Thyroid gland (tissue), 4 donors: Measurements from ENCODE around the gene HDGFL2. TPM values are rescaled to one million over a fixed set of nuclear protein-coding genes. Genes with fewer than 3 reads are reported as not detected.

Experiments
- DNase-seq, 2 donors: peaks; one replicate each; pipeline ENCODE4 v3.0.0-alpha.2; 2019
- H3K27ac ChIP-seq, 3 donors: fragments of 200-600 bp; sonication (generic); 1 replicate in 2 of 3; 2 replicates in 1 of 3; pipeline ENCODE4 v1.5.1; 2016 to 2019; ENCODE audit warnings: mild to moderate bottlenecking in 1 of 3, moderate library complexity in 1 of 3
- H3K27me3 ChIP-seq: fragments of 200-600 bp; sonication (generic); one replicate; pipeline ENCODE4 v1.5.1; 2019
- H3K36me3 ChIP-seq, 2 donors: fragments of 200-600 bp; sonication (generic); one replicate each; pipeline ENCODE4 v1.5.1; 2016 to 2019
- H3K4me1 ChIP-seq, 2 donors: fragments of 200-600 bp; sonication (generic); one replicate each; pipeline ENCODE4 v1.5.1; 2017 to 2019
- H3K4me3 ChIP-seq, 3 donors: fragments of 200-600 bp; sonication (generic); replicated peaks in 1 of 3; 1 replicate in 2 of 3; 2 replicates in 1 of 3; pipeline ENCODE4 v1.5.1; 2016; ENCODE audit warnings: mild to moderate bottlenecking in 1 of 3
- H3K9me3 ChIP-seq: fragments of 200-600 bp; sonication (generic); one replicate; pipeline ENCODE4 v1.5.1; 2017
- POLR2A ChIP-seq, 2 donors: fragments of 450-650 bp; IDR thresholded peaks; one replicate each; pipeline ENCODE4 v1.6.1; 2017; ENCODE audit warnings: antibody characterized with exemption in 2 of 2, mild to moderate bottlenecking in 2 of 2, moderate library complexity in 1 of 2
- WGBS, 2 donors: methylation state at CpG; one replicate each; pipeline ENCODE4 v1.1.5; 2017; 5-methylcytosine and 5-hydroxymethylcytosine counted together
- intact Hi-C: fragments of 100-400 bp; cut with DNase I; formaldehyde crosslinking; loops from one replicate; pipeline ENCODE4 v1.15.1; 2023
- microRNA-seq: library from miRNA; unstranded; fragments of <30 nt; microRNA quantifications from one replicate; pipeline ENCODE4, GENCODE V29; 2016
- small RNA-seq: library from RNA; depleted of rRNA; stranded (forward); fragments of <200 nt; gene quantifications from one replicate; pipeline ENCODE3, GENCODE V24; 2016
- total RNA-seq, 4 donors: library from RNA; depleted of rRNA; stranded (reverse); fragments of >200 nt; gene quantifications; one replicate each; pipeline ENCODE4 v1.2.3, GENCODE V29; 2016
- TF ChIP-seq, protein P1 (sequence below), 6 experiments: fragments of 200-600 bp in 3 of 6; fragments of 450-650 bp in 3 of 6; sonication (generic) in 3 of 6; IDR thresholded peaks; one replicate each; pipeline ENCODE4 v1.5.1; 2016 to 2019; ENCODE audit warnings: antibody characterized with exemption in 6 of 6, mild to moderate bottlenecking in 2 of 6, inconsistent platforms in 1 of 6, moderate library complexity in 1 of 6

Gene HDGFL2
- total RNA-seq, 4 donors from 2014 or later: 26.5 to 42.3 (median 28.4) TPM

DNA sequence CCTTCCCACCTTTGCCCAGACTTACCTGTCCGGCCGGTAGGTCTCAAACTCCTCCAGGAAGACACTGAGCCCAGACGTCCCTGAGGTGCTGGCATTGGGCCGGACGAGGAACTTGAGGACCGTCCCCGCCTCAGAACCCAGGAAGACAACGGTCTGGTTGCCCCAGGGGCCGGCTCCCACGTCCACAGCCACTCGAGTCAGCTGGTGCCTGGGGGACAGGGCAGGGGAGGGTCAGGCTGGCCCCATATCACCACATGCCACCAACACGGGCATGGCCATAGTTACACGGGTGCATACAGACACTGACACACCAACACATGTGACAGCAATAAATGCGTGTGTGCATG, 76.1 kb downstream of the HDGFL2 start:
- no peaks in the 10 kb centered on the region for H3K36me3 ChIP-seq
- intact Hi-C loops: no loop called here
- whole genome bisulfite sequencing, 2 donors: 88 to 94% methylated on average over 3 to 14 of the region's 14 CpGs

DNA sequence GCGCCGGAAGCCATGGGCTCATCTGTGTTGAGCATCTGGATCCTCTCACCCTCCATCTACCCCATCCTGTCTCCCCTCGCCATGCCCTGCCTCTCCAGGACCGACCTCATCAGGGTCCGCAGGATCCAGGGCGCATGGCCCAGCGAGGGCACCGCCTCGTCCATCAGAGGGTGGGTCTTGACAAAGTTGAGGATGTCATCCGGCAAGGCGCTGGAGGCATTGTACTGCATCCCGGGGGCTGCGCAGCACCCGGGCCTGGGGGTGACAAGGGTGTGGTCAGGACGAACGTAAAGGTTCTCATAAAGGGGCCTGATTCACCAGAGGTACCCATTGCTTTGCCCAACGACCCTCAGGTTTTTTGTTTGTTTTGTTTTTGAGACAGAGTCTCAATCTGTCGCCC, 77.9 kb downstream of the HDGFL2 start:
- Histone ChIP-seq H3K27me3 (no peaks in the 10 kb centered on the region), H3K27ac (no peak overlapping the region), H3K4me1 (no peaks in the 10 kb centered on the region), H3K36me3 (no peaks in the 10 kb centered on the region), H3K9me3 (no peaks in the 10 kb centered on the region), H3K4me3 (no peak overlapping the region)
- TF ChIP-seq, protein P1, sequence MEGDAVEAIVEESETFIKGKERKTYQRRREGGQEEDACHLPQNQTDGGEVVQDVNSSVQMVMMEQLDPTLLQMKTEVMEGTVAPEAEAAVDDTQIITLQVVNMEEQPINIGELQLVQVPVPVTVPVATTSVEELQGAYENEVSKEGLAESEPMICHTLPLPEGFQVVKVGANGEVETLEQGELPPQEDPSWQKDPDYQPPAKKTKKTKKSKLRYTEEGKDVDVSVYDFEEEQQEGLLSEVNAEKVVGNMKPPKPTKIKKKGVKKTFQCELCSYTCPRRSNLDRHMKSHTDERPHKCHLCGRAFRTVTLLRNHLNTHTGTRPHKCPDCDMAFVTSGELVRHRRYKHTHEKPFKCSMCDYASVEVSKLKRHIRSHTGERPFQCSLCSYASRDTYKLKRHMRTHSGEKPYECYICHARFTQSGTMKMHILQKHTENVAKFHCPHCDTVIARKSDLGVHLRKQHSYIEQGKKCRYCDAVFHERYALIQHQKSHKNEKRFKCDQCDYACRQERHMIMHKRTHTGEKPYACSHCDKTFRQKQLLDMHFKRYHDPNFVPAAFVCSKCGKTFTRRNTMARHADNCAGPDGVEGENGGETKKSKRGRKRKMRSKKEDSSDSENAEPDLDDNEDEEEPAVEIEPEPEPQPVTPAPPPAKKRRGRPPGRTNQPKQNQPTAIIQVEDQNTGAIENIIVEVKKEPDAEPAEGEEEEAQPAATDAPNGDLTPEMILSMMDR (IDR thresholded peaks at IDR 0.05): no peak
- TF ChIP-seq POLR2A (IDR thresholded peaks at IDR 0.05): no peak
- 94% methylated on average over 15 to 18 of the region's 18 CpGs for WGBS, 2 donors
- DNase-seq: no peak
- intact Hi-C loops: no loop called here

More for the DNA sequence above, 76.1 kb downstream of the HDGFL2 start:
- TF ChIP-seq, protein P1 (IDR thresholded peaks at IDR 0.05): no peak
- TF ChIP-seq POLR2A (IDR thresholded peaks at IDR 0.05): no peak
- no peaks in the 10 kb centered on the region for H3K4me1 ChIP-seq
- DNase-seq: no peak
- H3K27me3 ChIP-seq: no peaks in the 10 kb centered on the region
- H3K27ac ChIP-seq: no peak overlapping the region
- H3K9me3 ChIP-seq: no peaks in the 10 kb centered on the region
- no peak overlapping the region for H3K4me3 ChIP-seq

DNA sequence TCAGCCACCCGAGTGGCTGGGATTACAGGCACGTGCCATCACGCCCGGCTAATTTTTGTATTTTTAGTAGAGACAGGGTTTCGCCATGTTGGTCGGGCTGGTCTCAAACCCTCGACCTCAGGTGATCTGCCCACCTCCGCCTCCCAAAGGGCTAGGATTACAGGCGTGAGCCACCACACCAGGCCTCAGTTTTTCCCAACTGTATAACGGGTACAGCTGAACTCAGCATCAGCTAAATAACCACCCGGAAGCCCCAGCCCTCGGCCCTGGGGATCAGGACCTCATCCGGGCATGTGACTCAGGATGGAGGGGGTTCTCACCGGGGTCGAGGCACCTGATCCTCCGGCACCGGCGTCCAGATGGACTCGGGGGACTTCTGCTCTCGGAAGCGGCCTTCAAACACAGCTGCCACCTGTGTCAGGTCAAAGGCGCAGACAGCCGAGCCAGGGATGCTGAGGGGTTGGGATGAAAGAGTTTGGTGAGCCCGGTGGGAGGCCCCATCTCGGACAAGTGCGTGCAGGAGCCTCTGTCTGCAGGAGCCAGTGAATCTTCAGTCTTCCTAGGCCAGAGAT, 78.5 kb downstream of the HDGFL2 start:
- no peak for DNase-seq
- Histone ChIP-seq H3K9me3 (no peaks in the 10 kb centered on the region), H3K27me3 (no peaks in the 10 kb centered on the region), H3K27ac (no peak overlapping the region), H3K4me3 (no peak overlapping the region), H3K36me3 (no peaks in the 10 kb centered on the region), H3K4me1 (no peaks in the 10 kb centered on the region)
- intact Hi-C loops: no loop called here
- 79 to 86% methylated on average over 16 to 26 of the region's 26 CpGs for WGBS, 2 donors
- TF ChIP-seq POLR2A (IDR thresholded peaks at IDR 0.05): no peak
- TF ChIP-seq, protein P1 (IDR thresholded peaks at IDR 0.05): no peak

Small RNAs within 50 kb of the gene (microRNA-seq; reads per million reads assigned to microRNA genes)
- gene MIR4746: not detected

Small RNAs within 50 kb of the gene (small RNA-seq; reads per million reads assigned to genes)
- not detected for gene MIR4746

Other genes with a start within 250 kb of the HDGFL2 start
- gene EBI3, start 242.8 kb upstream of the HDGFL2 start, total RNA-seq: 1 to 10 TPM in 3 of 4 donors, under 1 TPM in 1; 0.49 to 4.5 (median 2.0) TPM
- gene YJU2, start 225.2 kb upstream of the HDGFL2 start, total RNA-seq: 10 to 100 TPM; 25.9 to 34.1 (median 31.3) TPM
- not detected for gene SHD, start 193.0 kb upstream of the HDGFL2 start, total RNA-seq
- not detected for gene TMIGD2, start 169.9 kb upstream of the HDGFL2 start, total RNA-seq
- gene FSD1, start 167.7 kb upstream of the HDGFL2 start, total RNA-seq: not detected
- 10 to 100 TPM; 12.1 to 50.6 (median 29.7) TPM for gene STAP2, start 133.5 kb upstream of the HDGFL2 start, total RNA-seq
- 10 to 100 TPM in 2 of 4 donors, 1 to 10 TPM in 2; 5.6 to 10.5 (median 9.3) TPM for gene MPND, start 128.7 kb upstream of the HDGFL2 start, total RNA-seq
- 10 to 100 TPM; 33.1 to 42.4 (median 36.7) TPM for gene SH3GL1, start 71.8 kb upstream of the HDGFL2 start, total RNA-seq
- 1 to 10 TPM; 4.1 to 5.1 (median 4.4) TPM for gene CHAF1A, start 69.7 kb upstream of the HDGFL2 start, total RNA-seq
- 100 to 1,000 TPM in 2 of 4 donors, 10 to 100 TPM in 2; 90.1 to 187 (median 106) TPM for gene UBXN6, start 14.5 kb upstream of the HDGFL2 start, total RNA-seq
- 1 to 10 TPM; 1.3 to 6.6 (median 3.7) TPM for gene PLIN4, start 46.2 kb downstream of the HDGFL2 start, total RNA-seq
- gene PLIN5, start 62.9 kb downstream of the HDGFL2 start, total RNA-seq: 10 to 100 TPM in 1 of 4 donors, 1 to 10 TPM in 3; 4.1 to 12.1 (median 7.8) TPM
- 1 to 10 TPM in 2 of 4 donors, under 1 TPM in 1, not detected in 1; 0.56 to 2.7 (median 2.0) TPM for gene LRG1, start 67.7 kb downstream of the HDGFL2 start, total RNA-seq
- 1 to 10 TPM; 1.2 to 9.1 (median 4.2) TPM for gene SEMA6B, start 87.4 kb downstream of the HDGFL2 start, total RNA-seq
- gene TNFAIP8L1, start 167.2 kb downstream of the HDGFL2 start, total RNA-seq: 1 to 10 TPM; 3.8 to 9.5 (median 7.8) TPM
- 10 to 100 TPM; 48.0 to 72.6 (median 65.2) TPM for gene MYDGF, start 198.0 kb downstream of the HDGFL2 start, total RNA-seq